Activated naive CD4-positive, alpha-beta T cell (primary cell): ENCODE data around the gene PLVAP.

Experiments used
- DNase-seq, 4 experiments: peaks; one replicate each; lab custom pipeline; 2025; lab: John Stamatoyannopoulos, UW

Gene PLVAP

DNA sequence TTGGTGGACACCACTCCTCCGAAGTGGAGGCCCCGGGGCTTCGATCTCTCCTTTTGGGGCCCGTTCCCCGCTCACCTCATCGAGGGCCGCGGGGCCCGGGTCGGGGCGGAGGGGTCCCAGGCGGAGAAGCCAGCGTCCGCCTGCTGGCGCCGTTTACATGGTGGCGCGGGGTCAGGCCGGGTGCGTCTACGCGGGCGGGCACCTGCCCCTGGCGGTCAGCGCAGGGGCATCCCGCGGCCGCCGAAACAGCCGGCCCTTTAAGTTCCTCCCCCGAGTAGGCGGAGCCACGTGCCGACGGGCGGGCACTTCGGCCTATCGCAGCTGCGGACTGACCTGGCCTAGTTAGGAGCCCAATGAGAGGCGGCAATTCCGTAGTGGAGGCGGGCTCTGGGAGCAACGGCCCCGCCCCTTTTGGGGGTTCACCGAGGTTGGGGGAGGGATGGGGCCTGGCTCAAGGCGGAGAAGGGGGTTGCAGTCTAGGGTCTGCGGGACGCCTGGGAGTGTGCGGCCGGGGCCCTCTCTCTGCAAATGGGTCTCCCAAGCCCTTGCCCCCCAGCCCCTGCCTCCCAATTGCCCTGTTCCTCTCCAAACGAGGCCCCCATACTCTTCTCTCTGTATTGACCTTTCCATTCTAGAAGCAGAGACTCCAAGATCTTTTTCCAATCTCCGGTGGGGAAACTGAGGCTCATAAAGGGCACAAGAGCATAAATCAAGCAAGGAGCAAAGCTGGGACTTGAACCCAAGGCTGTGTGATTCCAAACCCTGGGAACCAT is 73.8 kb downstream of the PLVAP start, which contains the start of gene ABHD8:
Gene ABHD8, minus strand, starts transcription at position 259 of the 773 bp plus-strand sequence. CDS start 1,809 bp downstream, outside the sequence.
- peak; percentile 59 to 93 (median 84) for DNase-seq

DNA sequence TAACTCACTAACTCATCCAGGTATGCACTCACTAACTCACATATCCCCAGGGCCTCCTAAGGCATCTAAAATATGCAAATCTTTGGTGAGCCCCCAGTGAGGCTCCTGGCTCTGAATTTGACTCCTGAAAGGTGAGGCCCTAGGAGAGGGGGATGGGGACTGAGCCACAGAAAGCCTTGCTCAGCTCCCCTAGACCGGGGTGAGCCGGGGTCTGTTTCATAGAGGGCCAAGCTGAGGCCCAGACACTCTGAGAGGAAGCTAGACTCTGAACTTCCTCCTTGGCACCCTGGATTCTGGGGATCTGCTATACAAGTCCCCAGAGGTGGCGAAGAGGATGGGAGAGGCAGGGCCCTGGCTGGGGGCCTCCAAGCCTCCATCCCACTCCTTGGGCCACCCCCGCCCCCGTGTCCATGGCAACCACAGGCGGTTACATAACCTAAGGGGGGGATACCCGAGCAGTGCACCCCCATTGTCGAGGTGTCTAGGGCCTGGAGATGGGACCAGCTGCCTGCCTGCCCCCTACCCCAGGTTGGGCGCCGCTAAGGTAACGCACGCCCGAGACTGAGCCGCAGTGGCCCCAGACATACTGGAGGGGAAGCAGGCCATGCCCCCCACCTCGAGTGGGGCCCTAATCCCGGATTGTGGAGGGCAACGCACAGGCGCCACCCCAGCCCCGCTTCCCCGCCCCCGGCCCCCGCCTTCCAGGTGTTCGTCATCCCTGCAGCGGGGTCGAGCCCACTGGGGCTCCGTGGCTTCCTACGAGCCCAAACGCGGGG is 74.6 kb downstream of the PLVAP start:
- peak in 1 of 4 experiments; percentile 51 for DNase-seq
